Fibroblast of lung (primary cell): ENCODE measurements around the gene PDLIM4.

Experiments
- EZH2 ChIP-seq: IDR thresholded peaks from 2 replicates; pipeline ENCODE4 v1.5.1; 2012; ENCODE audit warnings: low read length, control low read depth, mild to moderate bottlenecking; ENCODE audit errors: missing control alignments
- TF ChIP-seq, protein P1 (sequence below), 2 donors: IDR thresholded peaks in 1 of 2; conservative IDR thresholded peaks in 1 of 2; 1 replicate in 1 of 2; 2 replicates in 1 of 2; pipeline ENCODE4 v1.5.1; 2011 to 2012; ENCODE audit warnings: low read length in 2 of 2, control low read depth in 1 of 2, inconsistent platforms in 1 of 2, low read depth in 1 of 2, mild to moderate bottlenecking in 1 of 2

DNA sequence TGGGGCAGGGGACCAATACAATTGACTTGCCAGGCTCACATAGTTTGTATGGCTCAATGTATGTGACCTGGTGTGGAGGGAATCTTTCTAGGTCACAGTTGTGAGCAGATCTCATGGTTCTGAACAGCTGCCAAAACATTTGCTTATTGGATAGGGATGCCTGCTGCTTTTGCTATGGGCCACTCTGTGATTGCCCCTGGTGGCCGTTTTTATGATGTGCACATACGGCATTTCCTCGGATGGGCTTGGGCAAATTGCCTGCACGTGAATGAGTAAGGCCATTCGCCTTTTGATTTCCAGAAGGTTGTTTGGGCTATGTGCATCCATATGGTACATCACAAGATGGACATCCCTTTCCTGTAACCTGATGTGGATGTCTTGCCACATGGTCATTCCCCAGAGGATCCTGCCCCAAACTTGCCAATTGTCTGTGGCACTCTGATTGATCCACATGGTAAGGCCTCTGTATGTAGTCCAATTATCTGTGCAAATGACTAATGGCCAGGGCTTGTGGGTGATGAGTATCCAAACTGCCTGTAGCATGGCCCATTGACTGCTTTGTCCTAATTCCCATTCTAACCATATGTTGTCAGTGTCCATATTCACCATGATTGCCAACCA is 26.0 kb downstream of the PDLIM4 start:
- TF ChIP-seq, protein P1, sequence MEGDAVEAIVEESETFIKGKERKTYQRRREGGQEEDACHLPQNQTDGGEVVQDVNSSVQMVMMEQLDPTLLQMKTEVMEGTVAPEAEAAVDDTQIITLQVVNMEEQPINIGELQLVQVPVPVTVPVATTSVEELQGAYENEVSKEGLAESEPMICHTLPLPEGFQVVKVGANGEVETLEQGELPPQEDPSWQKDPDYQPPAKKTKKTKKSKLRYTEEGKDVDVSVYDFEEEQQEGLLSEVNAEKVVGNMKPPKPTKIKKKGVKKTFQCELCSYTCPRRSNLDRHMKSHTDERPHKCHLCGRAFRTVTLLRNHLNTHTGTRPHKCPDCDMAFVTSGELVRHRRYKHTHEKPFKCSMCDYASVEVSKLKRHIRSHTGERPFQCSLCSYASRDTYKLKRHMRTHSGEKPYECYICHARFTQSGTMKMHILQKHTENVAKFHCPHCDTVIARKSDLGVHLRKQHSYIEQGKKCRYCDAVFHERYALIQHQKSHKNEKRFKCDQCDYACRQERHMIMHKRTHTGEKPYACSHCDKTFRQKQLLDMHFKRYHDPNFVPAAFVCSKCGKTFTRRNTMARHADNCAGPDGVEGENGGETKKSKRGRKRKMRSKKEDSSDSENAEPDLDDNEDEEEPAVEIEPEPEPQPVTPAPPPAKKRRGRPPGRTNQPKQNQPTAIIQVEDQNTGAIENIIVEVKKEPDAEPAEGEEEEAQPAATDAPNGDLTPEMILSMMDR (conservative IDR thresholded peaks at IDR 0.05 in 1 of 2, IDR thresholded peaks at IDR 0.05 in 1 of 2; ENCODE audit: low read depth in 1 of 2, low read length in 2 of 2) = peak; percentile 59 to 65
- TF ChIP-seq EZH2 = no peak
